ENCODE measurements around the gene COASY. TPM values are rescaled to one million over a fixed set of nuclear protein-coding genes. Genes with fewer than 3 reads are reported as not detected.
"Not testable (repeated sequence)": the region's sequence is repeated elsewhere in the genome, so short reads cannot be mapped to it uniquely, and the experiment has no call there.

Gene COASY
- total RNA-seq, 1 donor from 2014 or later = 93.1 TPM

DNA sequence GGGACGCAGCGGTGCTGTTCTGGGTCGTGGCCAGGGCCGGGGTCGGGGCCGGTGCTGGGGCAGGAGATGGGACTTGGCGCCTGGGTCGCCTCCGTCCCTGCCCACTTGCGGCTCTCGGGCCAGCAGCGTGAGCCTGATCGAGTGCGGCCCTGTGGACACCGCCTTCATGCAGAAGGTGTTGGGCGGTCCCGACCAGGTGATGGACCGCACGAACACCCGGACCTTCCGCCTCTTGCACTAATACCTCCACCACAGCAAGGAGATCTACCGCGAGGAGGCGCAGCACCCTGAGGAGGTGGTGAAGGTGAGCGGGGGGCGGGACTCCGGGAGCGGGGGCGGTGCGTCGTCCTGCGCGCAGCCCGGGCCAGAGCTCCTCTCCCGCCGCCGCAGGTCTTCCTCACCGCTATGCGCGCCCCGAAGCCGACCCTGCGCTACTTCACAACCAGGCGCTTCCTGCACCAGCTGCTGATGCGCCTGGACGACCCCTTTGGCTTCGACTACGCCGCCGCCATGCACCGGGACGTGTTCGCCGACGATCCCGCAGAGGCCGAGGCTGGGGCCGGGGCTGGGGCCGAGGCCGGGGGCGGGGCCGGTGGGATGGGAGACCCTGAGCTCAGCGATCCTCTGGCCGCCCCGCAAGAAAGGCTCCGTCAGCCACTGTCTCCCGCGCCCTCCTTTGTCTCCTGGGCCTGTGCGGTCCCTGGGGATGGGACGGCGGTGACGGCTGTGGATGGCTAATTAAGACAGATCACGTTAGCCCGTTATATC, 13.7 kb upstream of the COASY start:
- peak overlapping the region; percentile 19 for H3K4me3 Mint-ChIP-seq
- intact Hi-C loops (cut with micrococcal nuclease) = no loop called here

DNA sequence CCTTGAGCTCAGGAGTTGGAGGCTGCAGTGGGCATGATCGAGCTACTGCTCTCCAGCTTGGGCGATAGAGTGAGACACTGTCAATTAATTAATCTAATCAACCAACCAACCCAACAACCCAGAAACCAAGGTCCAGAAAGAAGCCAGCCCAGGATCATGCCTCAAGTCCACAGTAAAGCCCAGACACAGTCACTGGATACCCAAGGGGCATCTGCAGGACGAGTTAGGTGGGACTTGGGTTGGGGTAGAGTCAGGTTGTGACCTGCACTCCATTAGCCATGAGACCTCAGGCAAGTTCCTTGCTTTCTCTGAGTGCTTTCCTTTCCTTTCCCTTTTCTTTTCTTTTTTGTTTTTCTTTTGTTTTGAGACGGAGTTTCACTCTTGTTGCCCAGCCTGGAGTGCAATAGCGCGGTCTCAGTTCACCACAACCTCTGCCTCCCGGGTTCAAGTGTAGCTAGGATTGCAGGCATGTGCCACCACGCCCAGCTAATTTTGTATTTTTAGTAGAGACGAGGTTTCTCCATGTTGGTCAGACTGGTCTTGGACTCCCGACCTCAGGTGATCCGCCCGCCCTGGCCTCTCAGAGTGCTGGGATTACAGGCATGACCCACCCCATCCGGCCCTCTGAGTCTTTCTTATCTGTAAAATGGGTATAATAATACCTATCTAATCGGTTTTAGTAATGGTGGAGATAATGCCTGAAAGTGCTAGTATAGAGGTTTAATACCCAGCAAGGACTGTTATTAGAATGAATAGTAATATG, 12.8 kb upstream of the COASY start:
- Mint-ChIP-seq H3K9me3 (no peaks in the 10 kb centered on the region), H3K4me1 (ENCODE audit: low read depth) (peaks cover 8% of the 10 kb centered on the region), H3K27me3 (ENCODE audit: insufficient read depth) (no peaks in the 10 kb centered on the region), H3K27ac (no peak overlapping the region), H3K36me3 (ENCODE audit: low read depth) (peaks cover 4% of the 10 kb centered on the region), H3K4me3 (peak overlapping the region; percentile 53)
- intact Hi-C loops (cut with micrococcal nuclease) = no loop called here
- DNase-seq (ENCODE audit: low spot score) = no peak

More for the DNA sequence above, 13.7 kb upstream of the COASY start:
- peak; percentile 69 for DNase-seq (ENCODE audit: low spot score)
- Mint-ChIP-seq H3K27me3 (ENCODE audit: insufficient read depth) (no peaks in the 10 kb centered on the region), H3K27ac (no peak overlapping the region), H3K36me3 (ENCODE audit: low read depth) (peaks cover 4% of the 10 kb centered on the region), H3K9me3 (no peaks in the 10 kb centered on the region), H3K4me1 (ENCODE audit: low read depth) (peaks cover 8% of the 10 kb centered on the region)

DNA sequence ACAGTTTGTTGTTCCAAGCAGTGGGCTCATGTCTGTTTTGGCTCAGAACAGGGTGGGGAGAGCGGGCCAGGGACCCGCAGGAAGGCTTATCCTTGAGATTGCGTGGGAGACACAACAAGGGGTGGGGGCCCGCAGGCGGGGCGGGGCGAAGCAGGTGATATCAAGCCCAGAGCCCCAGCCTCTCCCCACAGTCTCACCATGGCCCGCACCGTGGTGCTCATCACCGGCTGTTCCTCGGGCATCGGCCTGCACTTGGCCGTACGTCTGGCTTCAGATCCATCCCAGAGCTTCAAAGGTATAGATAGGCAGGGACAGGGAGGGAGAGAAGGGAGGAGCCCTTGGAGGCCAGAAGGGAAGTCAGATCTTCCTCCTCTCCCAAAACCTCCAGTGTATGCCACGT, 9.2 kb upstream of the COASY start, which contains the start of gene HSD17B1:
TSS of gene HSD17B1 (plus strand) at position 188 of the 400 bp plus-strand sequence. CDS start at position 199, 11 bp downstream.
- H3K36me3 Mint-ChIP-seq (ENCODE audit: low read depth); H3K27me3 Mint-ChIP-seq (ENCODE audit: insufficient read depth); H3K9me3 Mint-ChIP-seq; DNase-seq (ENCODE audit: low spot score); intact Hi-C loops (cut with micrococcal nuclease): not testable (repeated sequence)
- Mint-ChIP-seq H3K27ac (peak within 1 kb of the TSS; percentile 95), H3K4me3 (peak within 1 kb of the TSS; percentile 94), H3K4me1 (ENCODE audit: low read depth) (peaks cover 14% of the 10 kb centered on the region)

DNA sequence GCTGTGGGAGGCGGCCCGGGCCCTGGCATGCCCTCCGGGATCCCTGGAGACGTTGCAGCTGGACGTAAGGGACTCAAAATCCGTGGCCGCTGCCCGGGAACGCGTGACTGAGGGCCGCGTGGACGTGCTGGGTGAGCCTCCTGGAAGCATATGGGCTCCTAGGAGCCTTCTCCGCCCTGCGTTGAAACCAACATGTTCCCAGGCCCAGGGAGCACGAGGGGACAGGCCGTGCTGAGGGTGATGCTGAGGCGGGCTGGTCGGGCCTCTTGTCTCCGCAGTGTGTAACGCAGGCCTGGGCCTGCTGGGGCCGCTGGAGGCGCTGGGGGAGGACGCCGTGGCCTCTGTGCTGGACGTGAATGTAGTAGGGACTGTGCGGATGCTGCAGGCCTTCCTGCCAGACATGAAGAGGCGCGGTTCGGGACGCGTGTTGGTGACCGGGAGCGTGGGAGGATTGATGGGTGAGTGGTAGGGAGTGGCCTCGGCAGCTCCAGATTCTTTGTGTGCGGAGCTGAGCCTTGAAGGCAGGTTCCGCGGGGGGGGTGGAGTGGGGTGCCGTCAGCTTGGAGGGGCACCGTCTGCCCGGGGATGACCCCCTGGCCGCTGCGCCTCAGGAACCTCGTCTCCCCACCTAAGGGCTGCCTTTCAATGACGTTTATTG, 8.7 kb upstream of the COASY start:
- Mint-ChIP-seq H3K4me1 (ENCODE audit: low read depth) (peaks cover 14% of the 10 kb centered on the region), H3K4me3 (peak overlapping the region; percentile 94), H3K36me3 (ENCODE audit: low read depth) (peaks cover 1% of the 10 kb centered on the region), H3K27me3 (ENCODE audit: insufficient read depth) (no peaks in the 10 kb centered on the region), H3K9me3 (no peaks in the 10 kb centered on the region), H3K27ac (peak overlapping the region; percentile 95)
- no peak for DNase-seq (ENCODE audit: low spot score)
- intact Hi-C loops (cut with micrococcal nuclease) = no loop called here

DNA sequence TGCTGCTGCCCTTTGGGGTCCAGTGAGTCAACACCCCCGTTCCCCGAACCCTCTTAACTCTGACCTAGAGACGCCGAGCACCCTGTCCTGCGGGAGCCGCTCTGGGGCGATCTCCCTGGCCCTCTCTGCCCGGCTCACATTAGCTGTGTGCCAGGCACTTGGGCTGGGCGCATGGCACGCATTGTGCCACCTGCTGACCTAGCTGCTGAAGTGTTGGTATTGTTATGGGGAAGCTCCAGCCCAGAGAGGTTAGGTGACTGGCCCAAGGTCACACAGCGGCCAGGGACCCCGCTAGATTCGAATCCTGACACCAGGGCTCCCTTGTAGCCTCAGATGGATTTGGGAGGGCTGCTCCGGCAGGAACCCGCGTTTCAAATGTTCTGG, 8.1 kb upstream of the COASY start:
- Mint-ChIP-seq H3K4me3 (peak overlapping the region; percentile 94), H3K4me1 (ENCODE audit: low read depth) (peaks cover 12% of the 10 kb centered on the region), H3K27me3 (ENCODE audit: insufficient read depth) (no peaks in the 10 kb centered on the region), H3K36me3 (ENCODE audit: low read depth) (peaks cover 1% of the 10 kb centered on the region), H3K9me3 (no peaks in the 10 kb centered on the region), H3K27ac (peak overlapping the region; percentile 95)
- intact Hi-C loops (cut with micrococcal nuclease) = loop anchor here (1.0 kb wide), 1 partner anchor 18 kb away; the partner anchor contains the start of gene NAGLU
- DNase-seq (ENCODE audit: low spot score) = no peak

DNA sequence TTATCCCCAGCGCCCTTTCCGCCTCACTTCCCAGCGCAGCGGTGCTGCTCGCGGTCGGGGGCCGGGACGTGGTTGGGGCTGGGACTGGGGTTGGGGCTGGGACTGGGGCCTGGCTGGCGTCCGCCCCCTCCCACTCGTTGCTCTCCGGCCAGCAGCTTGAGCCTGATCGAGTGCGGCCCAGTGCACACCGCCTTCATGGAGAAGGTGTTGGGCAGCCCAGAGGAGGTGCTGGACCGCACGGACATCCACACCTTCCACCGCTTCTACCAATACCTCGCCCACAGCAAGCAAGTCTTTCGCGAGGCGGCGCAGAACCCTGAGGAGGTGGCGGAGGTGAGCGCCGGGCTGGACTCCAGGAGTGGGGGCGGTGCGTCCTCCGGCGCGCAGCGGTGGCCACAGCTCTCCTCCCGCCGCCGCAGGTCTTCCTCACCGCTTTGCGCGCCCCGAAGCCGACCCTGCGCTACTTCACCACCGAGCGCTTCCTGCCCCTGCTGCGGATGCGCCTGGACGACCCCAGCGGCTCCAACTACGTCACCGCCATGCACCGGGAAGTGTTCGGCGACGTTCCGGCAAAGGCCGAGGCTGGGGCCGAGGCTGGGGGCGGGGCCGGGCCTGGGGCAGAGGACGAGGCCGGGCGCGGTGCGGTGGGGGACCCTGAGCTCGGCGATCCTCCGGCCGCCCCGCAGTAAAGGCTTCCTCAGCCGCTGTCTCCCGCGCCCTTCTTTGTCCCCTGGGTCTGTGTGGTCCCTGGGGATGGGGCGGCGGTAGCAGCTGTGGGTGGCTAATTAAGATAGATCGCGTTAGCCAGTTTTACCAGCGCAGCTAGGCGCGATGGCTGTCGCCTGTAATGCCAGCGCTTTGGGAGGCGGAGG, 7.5 kb upstream of the COASY start:
- no peaks in the 10 kb centered on the region for H3K9me3 Mint-ChIP-seq
- H3K27ac Mint-ChIP-seq = peak overlapping the region; percentile 95
- DNase-seq (ENCODE audit: low spot score) = peak; percentile 75
- no peaks in the 10 kb centered on the region for H3K27me3 Mint-ChIP-seq (ENCODE audit: insufficient read depth)
- intact Hi-C loops (cut with micrococcal nuclease) = loop anchor here (1.0 kb wide), 1 partner anchor 18 kb away; the partner anchor contains the start of gene NAGLU
- peaks cover 6% of the 10 kb centered on the region for H3K4me1 Mint-ChIP-seq (ENCODE audit: low read depth)
- peak overlapping the region; percentile 94 for H3K4me3 Mint-ChIP-seq
- peaks cover 1% of the 10 kb centered on the region for H3K36me3 Mint-ChIP-seq (ENCODE audit: low read depth)

DNA sequence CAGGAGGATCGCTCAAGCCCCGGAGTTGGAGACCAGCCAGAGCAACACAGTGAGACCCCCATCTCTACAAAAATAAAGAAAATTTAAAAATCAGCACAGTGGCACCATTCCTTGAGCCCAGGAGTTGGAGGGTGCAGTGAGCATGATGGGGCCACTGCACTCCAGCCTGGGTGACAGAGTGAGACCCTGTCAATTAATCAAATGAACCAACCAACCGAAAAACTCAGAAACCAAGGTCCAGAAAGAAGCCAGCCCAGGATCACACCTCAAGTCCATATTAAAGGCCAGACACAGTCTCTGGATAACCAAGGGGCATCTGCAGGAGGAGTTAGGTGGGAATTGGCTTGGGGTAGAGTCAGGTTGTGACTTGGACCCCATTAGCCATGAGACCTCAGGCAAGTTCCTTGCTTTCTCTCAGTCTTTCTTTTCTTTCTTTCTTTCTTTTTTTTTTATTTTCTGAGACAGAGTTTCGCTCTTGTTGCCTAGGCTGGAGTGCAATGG, 6.8 kb upstream of the COASY start:
- intact Hi-C loops (cut with micrococcal nuclease) = no loop called here
- H3K27me3 Mint-ChIP-seq (ENCODE audit: insufficient read depth) = no peaks in the 10 kb centered on the region

DNA sequence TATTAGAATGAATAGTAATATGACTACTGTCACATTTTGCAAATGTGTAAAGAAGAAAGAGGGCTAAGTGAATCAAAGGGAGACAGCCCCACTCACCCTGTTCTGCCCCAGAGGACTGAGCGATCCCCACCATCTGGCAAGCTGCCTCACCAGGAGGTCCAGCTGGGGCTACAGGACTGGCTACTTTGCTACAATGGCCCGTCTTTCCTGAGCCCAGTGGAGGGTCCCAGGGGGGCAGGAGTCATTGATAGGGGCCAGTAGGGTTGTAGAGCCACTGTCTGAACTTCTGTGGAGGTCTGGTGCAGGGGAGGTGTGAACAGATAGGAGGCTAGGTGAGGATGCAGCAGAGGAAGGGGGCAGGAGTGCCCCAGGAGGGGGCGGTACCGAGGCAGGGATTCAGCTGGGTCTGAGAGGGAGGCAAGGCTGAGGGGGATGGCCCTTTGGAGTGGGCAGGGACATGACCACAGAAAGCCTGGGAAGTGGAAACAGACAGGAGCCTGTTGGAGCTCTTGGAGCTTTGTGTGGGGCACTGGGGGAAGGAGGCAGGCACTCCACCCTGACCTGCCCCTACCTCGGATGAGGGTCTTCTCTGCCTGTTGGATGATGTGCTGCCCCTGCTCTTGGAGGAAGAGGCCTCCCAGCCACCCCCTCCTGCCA, 5.9 kb upstream of the COASY start:
- peak overlapping the region; percentile 94 for H3K4me3 Mint-ChIP-seq
- H3K9me3 Mint-ChIP-seq; H3K27me3 Mint-ChIP-seq (ENCODE audit: insufficient read depth); H3K36me3 Mint-ChIP-seq (ENCODE audit: low read depth); H3K4me1 Mint-ChIP-seq (ENCODE audit: low read depth); intact Hi-C loops (cut with micrococcal nuclease); DNase-seq (ENCODE audit: low spot score); H3K27ac Mint-ChIP-seq: not testable (repeated sequence)

More for the DNA sequence above, 6.8 kb upstream of the COASY start:
- Mint-ChIP-seq H3K9me3 (no peaks in the 10 kb centered on the region), H3K4me3 (peak overlapping the region; percentile 94), H3K27ac (peak overlapping the region; percentile 95), H3K36me3 (ENCODE audit: low read depth) (peaks cover 1% of the 10 kb centered on the region), H3K4me1 (ENCODE audit: low read depth) (peaks cover 6% of the 10 kb centered on the region)
- no peak for DNase-seq (ENCODE audit: low spot score)

DNA sequence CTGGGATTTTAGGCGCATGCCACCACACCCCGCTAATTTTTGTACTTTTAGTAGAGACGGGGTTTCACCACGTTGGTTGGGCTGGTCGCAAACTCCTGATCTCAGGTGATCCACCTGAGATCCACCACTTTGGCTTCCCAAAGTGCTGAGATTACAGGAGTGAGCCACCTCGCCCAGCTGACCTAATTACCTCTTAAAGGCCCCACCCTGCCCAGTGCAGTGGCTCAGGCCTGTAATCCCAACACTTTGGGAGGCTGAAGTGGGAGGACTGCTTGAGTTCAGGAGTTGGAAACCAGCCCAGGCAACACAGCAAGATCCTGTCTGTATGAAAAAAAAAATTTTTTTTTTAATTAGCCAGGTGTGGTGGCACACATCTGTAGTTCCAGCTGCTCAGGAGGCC, 2.9 kb upstream of the COASY start:
- peaks cover 25% of the 10 kb centered on the region for H3K4me1 Mint-ChIP-seq (ENCODE audit: low read depth)
- intact Hi-C loops (cut with micrococcal nuclease) = no loop called here
- peaks cover 3% of the 10 kb centered on the region for H3K36me3 Mint-ChIP-seq (ENCODE audit: low read depth)
- H3K27ac Mint-ChIP-seq = no peak overlapping the region
- no peak overlapping the region for H3K4me3 Mint-ChIP-seq
- no peaks in the 10 kb centered on the region for H3K9me3 Mint-ChIP-seq
- no peaks in the 10 kb centered on the region for H3K27me3 Mint-ChIP-seq (ENCODE audit: insufficient read depth)
- no peak for DNase-seq (ENCODE audit: low spot score)

DNA sequence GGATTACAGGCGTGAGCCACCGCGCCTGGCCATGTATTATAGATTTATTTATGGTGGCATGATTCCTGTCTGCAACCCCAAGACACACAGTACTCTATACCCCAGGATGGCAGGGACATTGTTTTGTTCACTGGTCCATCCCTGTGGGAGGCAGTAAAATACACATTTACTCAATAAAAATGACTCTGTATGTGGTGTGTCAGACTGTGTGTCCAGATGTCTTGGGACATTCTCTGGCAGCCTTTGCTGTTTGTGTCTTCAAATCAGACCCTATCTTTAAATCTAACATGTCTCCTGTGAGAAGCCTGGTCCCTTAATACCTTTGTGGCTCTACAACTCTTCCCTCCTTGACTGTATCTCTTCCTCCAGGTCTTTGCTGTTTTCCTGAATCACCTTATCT, 1.7 kb upstream of the COASY start:
- Mint-ChIP-seq H3K36me3 (ENCODE audit: low read depth) (peaks cover 3% of the 10 kb centered on the region), H3K27ac (no peak overlapping the region), H3K9me3 (no peaks in the 10 kb centered on the region)

DNA sequence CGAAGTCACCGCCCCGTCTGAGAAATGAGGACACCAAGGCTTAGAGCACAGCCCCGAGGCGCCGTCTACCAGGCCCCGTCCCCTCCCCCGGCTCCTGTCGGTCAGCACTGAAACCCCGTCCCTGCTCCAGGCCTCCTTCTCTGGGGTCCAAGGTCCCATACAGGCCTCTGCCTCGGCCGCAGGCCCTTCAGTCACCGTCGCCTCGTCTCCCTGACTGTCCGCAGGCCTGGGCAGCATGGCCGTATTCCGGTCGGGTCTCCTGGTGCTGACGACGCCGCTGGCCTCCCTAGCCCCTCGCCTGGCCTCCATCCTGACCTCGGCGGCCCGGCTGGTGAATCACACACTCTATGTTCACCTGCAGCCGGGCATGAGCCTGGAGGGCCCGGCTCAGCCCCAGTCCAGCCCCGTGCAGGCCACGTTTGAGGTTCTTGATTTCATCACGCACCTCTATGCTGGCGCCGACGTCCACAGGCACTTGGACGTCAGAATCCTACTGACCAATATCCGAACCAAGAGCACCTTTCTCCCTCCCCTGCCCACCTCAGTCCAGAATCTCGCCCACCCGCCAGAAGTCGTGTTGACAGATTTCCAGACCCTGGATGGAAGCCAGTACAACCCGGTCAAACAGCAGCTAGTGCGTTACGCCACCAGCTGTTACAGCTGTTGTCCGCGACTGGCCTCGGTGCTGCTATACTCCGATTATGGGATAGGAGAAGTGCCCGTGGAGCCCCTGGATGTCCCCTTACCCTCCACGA, 617 bp downstream of the COASY start:
- Mint-ChIP-seq H3K4me1 (ENCODE audit: low read depth) (peaks cover 26% of the 10 kb centered on the region), H3K36me3 (ENCODE audit: low read depth) (peaks cover 9% of the 10 kb centered on the region), H3K27ac (peak overlapping the region; percentile 92), H3K4me3 (peak overlapping the region; percentile 87), H3K9me3 (no peaks in the 10 kb centered on the region), H3K27me3 (ENCODE audit: insufficient read depth) (no peaks in the 10 kb centered on the region)
- no peak for DNase-seq (ENCODE audit: low spot score)
- intact Hi-C loops (cut with micrococcal nuclease) = loop anchor here (1.0 to 10.0 kb wide), 2 partner anchors 15 to 422 kb away; partner anchors contain the start of genes PSMC3IP, PTGES3L and RUNDC1

More for the DNA sequence above, 1.7 kb upstream of the COASY start:
- no peaks in the 10 kb centered on the region for H3K27me3 Mint-ChIP-seq (ENCODE audit: insufficient read depth)
- H3K4me3 Mint-ChIP-seq = peak overlapping the region; percentile 52
- intact Hi-C loops (cut with micrococcal nuclease) = loop anchor here (10.0 kb wide), 1 partner anchor 425 kb away; the partner anchor contains the start of genes PTGES3L and RUNDC1
- peaks cover 25% of the 10 kb centered on the region for H3K4me1 Mint-ChIP-seq (ENCODE audit: low read depth)
- DNase-seq (ENCODE audit: low spot score) = no peak
